DND-41 (cell line): ENCODE results near the gene PRELID3B.

Experiments
- ATAC-seq: fragments of 200-7000 bp; cut with Tn5 transposase; 3 replicates; pipeline ENCODE4 v1.9.1; 2021; ENCODE audit warnings: low read depth; ENCODE audit not compliant: insufficient read depth
- DNase-seq: peaks from one replicate; pipeline ENCODE4 v3.0.0-alpha.2; 2020
- H2AFZ ChIP-seq: 2 replicates; pipeline ENCODE4 v1.6.0; 2012; ENCODE audit warnings: low read depth, low read length
- H3K27ac ChIP-seq: 2 replicates; pipeline ENCODE4 v1.5.1; 2012; ENCODE audit warnings: low read length, inconsistent platforms
- H3K27me3 ChIP-seq: fragments of 200-600 bp; sonication (generic); 2 replicates; pipeline ENCODE4 v1.6.0; 2012; ENCODE audit warnings: low read length, mild to moderate bottlenecking, inconsistent platforms; ENCODE audit not compliant: insufficient read depth, poor library complexity
- H3K36me3 ChIP-seq: 2 replicates; pipeline ENCODE4 v1.5.1; 2012; ENCODE audit warnings: low read length, inconsistent platforms; ENCODE audit not compliant: insufficient read depth
- H3K4me1 ChIP-seq: 2 replicates; pipeline ENCODE4 v1.5.1; 2012; ENCODE audit warnings: mild to moderate bottlenecking, low read length; ENCODE audit not compliant: insufficient read depth
- H3K4me2 ChIP-seq: 2 replicates; pipeline ENCODE4 v1.6.0; 2012; ENCODE audit warnings: mild to moderate bottlenecking, moderate library complexity, low read length, inconsistent platforms; ENCODE audit not compliant: insufficient read depth
- H3K4me3 ChIP-seq, 2 experiments: fragments of 200-600 bp in 1 of 2; shearing (Covaris generic) in 1 of 2; 2 replicates each; pipeline ENCODE4 v1.5.1; 2012 to 2016; ENCODE audit warnings: inconsistent platforms in 2 of 2, low read length in 2 of 2, mild to moderate bottlenecking in 2 of 2, low read depth in 1 of 2, moderate library complexity in 1 of 2
- H3K79me2 ChIP-seq: 2 replicates; pipeline ENCODE4 v1.6.0; 2012; ENCODE audit warnings: low read length, inconsistent platforms; ENCODE audit not compliant: insufficient read depth
- H3K9ac ChIP-seq: 2 replicates; pipeline ENCODE4 v1.6.0; 2012; ENCODE audit warnings: low read depth, mild to moderate bottlenecking, inconsistent platforms, low read length, moderate library complexity
- H3K9me3 ChIP-seq: 2 replicates; pipeline ENCODE4 v1.5.1; 2012; ENCODE audit warnings: low read length, moderate library complexity, mild to moderate bottlenecking, inconsistent platforms; ENCODE audit not compliant: insufficient read depth, severe bottlenecking
- H4K20me1 ChIP-seq: 2 replicates; pipeline ENCODE4 v1.6.0; 2012; ENCODE audit warnings: low read length; ENCODE audit not compliant: insufficient read depth
- CTCF ChIP-seq: IDR thresholded peaks from 2 replicates; pipeline ENCODE4 v1.5.1; 2012; ENCODE audit warnings: borderline replicate concordance, low read length, moderate library complexity, mild to moderate bottlenecking; ENCODE audit not compliant: poor library complexity, severe bottlenecking; ENCODE audit errors: extremely low read depth
- EZH2 ChIP-seq: IDR thresholded peaks from 3 replicates; pipeline ENCODE4 v1.6.1; 2012; ENCODE audit warnings: borderline replicate concordance, low read depth, mild to moderate bottlenecking, moderate library complexity, low read length, inconsistent platforms; ENCODE audit not compliant: severe bottlenecking

PRELID3B gene

GRCh38 chr20:59042151-59042795 is at the start of gene PRELID3B:
PRELID3B (minus strand) TSS chr20:59042786; CDS start chr20:59042730, 56 bp downstream.
- TF ChIP-seq CTCF (no peak), EZH2 (no peak)
- peak within 1 kb of the TSS; percentile 85 for H3K9ac ChIP-seq
- H3K27ac ChIP-seq: peak within 1 kb of the TSS; percentile 95
- H3K27me3 ChIP-seq: no peaks in the 10 kb centered on the region
- peaks cover 48% of the 10 kb centered on the region for H3K4me1 ChIP-seq
- peak within 1 kb of the TSS; percentile 84 to 95 for H3K4me3 ChIP-seq
- peak within 1 kb of the TSS; percentile 100 for H2AFZ ChIP-seq
- DNase-seq (peak; percentile 44), ATAC-seq (peak; percentile 60)
- H3K36me3 ChIP-seq: peaks cover 36% of the 10 kb centered on the region
- H3K79me2 ChIP-seq: peaks cover 57% of the 10 kb centered on the region
- peaks cover 43% of the 10 kb centered on the region for H4K20me1 ChIP-seq
- no peaks in the 10 kb centered on the region for H3K9me3 ChIP-seq
- peak within 1 kb of the TSS; percentile 98 for H3K4me2 ChIP-seq

GRCh38 chr20:59087829-59088433 is 45.3 kb upstream of the PRELID3B start:
- peak; percentile 73 for DNase-seq
- H3K36me3 ChIP-seq: no peaks in the 10 kb centered on the region
- no peaks in the 10 kb centered on the region for H4K20me1 ChIP-seq
- H3K4me2 ChIP-seq: no peak overlapping the region
- H3K4me1 ChIP-seq: no peaks in the 10 kb centered on the region
- peaks cover 45% of the 10 kb centered on the region for H3K27me3 ChIP-seq
- TF ChIP-seq CTCF: peak; percentile 94
- TF ChIP-seq EZH2: no peak
- H3K79me2 ChIP-seq: no peaks in the 10 kb centered on the region
- H3K9me3 ChIP-seq: no peaks in the 10 kb centered on the region
- H3K9ac ChIP-seq: no peak overlapping the region
- peak; percentile 79 for ATAC-seq
- no peak overlapping the region for H3K27ac ChIP-seq
- no peak overlapping the region for H2AFZ ChIP-seq
- no peak overlapping the region for H3K4me3 ChIP-seq

GRCh38 chr20:59086923-59087322 is 44.3 kb upstream of the PRELID3B start:
- no peaks in the 10 kb centered on the region for H3K36me3 ChIP-seq
- TF ChIP-seq CTCF (no peak), EZH2 (no peak)
- H3K4me2 ChIP-seq: no peak overlapping the region
- DNase-seq (no peak), ATAC-seq (no peak)
- H3K4me1 ChIP-seq: no peaks in the 10 kb centered on the region
- H3K9ac ChIP-seq: no peak overlapping the region
- no peak overlapping the region for H3K4me3 ChIP-seq
- H3K27me3 ChIP-seq: peaks cover 40% of the 10 kb centered on the region
- H3K79me2 ChIP-seq: no peaks in the 10 kb centered on the region
- H2AFZ ChIP-seq: no peak overlapping the region
- H3K9me3 ChIP-seq: no peaks in the 10 kb centered on the region
- no peak overlapping the region for H3K27ac ChIP-seq
- H4K20me1 ChIP-seq: no peaks in the 10 kb centered on the region
